PC-9 (cell line): ENCODE measurements around the gene TMEM60.

Source experiments
- CTCF ChIP-seq: fragments of 200-600 bp; sonication (generic); conservative IDR thresholded peaks from 2 replicates; pipeline ENCODE4 v1.6.1; 2017; ENCODE audit warnings: mixed run types, antibody characterized with exemption, mild to moderate bottlenecking, moderate library complexity
- EZH2 ChIP-seq: fragments of 200-600 bp; sonication (generic); IDR thresholded peaks from 2 replicates; pipeline ENCODE4 v1.8.0; 2017; ENCODE audit warnings: antibody characterized with exemption, low read depth

DNA sequence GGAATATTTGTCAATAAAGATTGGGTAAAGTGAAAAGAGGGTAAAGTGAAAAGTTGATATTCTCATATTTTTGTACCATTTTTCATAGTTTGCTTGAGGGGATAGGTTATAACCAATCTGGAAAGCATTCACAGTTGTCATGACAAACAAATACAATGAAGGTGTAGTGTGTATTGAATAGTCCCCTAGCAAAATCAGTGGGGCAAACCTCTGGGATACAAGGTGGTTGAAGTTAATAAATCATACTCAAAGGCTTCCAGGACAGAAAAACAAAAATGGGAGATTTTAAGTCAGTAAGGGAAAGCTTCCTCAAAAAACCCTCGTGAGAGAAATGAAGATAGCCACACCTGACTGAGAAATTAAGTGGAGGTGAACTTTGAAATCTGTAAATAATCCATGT, 39.7 kb upstream of the TMEM60 start:
- TF ChIP-seq CTCF (no peak), EZH2 (no peak)
